GM12801 (cell line): ENCODE measurements around the gene FUBP3.

Experiments
- CTCF ChIP-seq: IDR thresholded peaks from one replicate; pipeline ENCODE4 v1.5.1; 2011; ENCODE audit warnings: control low read depth; ENCODE audit not compliant: insufficient read length; ENCODE audit errors: extremely low read depth

The FUBP3 gene

GRCh38 chr9:130639124-130639765 is 59.9 kb downstream of the FUBP3 start:
- TF ChIP-seq CTCF = no peak

- no peak for TF ChIP-seq CTCF
These were observed 60.6 kb downstream of the FUBP3 start for GRCh38 chr9:130639866-130640555.

- no peak for TF ChIP-seq CTCF
These were observed 61.3 kb downstream of the FUBP3 start for GRCh38 chr9:130640681-130641080.

GRCh38 chr9:130642926-130643325 is 63.5 kb downstream of the FUBP3 start:
- no peak for TF ChIP-seq CTCF

- TF ChIP-seq CTCF = no peak
These were observed 71.8 kb downstream of the FUBP3 start for GRCh38 chr9:130651221-130651620.

GRCh38 chr9:130651752-130652151 is 72.4 kb downstream of the FUBP3 start:
- no peak for TF ChIP-seq CTCF

- TF ChIP-seq CTCF = no peak
These were observed 75.5 kb downstream of the FUBP3 start for GRCh38 chr9:130654879-130655278.
